UCSD-AML1 (cell line): Measurements from ENCODE around the gene SHISAL1.
"Not testable (repeated sequence)": the region's sequence is repeated elsewhere in the genome, so short reads cannot be mapped to it uniquely, and the experiment has no call there.

Experiments used
- DNase-seq: peaks from one replicate; lab custom pipeline; 2025; ENCODE audit not compliant: unreplicated experiment; lab: John Stamatoyannopoulos, UW

Gene SHISAL1

DNA sequence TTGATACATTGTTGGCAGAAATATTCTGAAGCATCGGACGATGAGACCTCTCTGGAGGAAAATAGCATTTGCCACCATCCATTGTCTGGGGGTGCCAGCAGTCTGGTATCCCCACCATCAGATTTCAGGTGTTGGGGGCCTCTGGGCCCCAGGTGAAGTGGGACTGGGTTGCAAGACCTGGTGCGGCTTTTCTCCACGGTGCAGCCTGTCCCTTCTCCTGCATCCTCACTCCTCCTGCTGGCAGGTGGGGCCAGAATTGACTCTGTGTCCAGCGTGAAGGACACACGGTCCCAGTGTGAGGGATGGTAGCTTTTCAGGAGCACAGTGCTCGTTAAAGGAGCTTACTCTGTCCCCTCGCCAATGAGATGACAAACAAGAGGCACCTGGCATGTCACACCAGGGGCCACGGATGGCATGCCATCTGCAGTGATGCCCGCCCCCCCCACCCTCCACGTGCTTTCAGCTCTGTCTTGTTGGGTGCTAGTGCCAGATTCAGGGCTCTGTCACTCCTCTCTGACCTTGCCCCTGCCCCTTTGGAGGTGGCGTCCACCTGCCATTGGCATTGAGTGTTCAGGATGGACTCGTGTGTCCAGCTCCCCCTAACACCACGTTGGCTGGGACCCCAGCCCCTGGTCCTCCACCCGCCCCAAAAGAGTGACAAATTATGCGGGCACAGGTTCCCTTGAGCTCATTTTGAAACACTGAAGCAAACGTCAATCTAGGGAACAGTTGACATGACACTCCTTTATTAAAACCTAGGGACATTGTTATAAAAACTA is 69.6 kb downstream of the SHISAL1 start:
- no peak for DNase-seq

DNA sequence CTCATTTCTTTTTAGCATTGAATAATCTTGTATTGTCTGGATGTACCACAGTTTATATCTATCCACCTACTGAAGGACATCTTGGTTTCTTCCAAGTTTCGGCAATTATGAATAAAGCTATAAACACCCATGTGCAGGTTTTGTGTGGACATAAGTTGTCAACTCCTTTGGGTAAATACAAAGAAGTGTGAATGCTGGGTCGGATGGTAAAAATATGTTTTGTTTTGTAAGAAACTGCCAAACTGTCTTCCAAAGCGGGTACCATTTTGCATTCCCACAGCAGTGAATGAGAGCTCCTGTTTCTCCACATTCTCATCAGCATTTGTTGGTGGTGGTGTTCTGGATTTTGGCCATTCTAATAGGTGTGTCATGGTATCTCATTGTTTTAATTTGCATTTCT is 71.6 kb downstream of the SHISAL1 start:
- not testable (repeated sequence) for DNase-seq

DNA sequence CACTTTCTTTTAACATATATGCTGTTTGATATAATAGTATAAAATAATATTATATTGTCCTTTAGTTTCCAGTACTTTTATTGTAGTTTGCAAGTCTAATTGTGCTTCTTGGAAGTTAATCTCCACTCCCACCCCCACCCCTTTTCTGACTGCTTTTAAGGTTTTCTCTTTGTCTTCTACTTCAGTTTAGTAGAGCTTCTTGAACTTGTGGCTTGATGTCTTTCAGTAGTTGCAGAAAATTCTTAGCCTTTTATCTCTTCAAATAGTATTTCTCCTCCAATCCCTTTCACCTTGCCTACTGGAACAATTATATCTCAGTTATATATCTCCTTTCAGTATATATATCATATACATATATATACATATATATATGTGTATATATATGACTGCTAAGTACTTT is 75.5 kb downstream of the SHISAL1 start:
- DNase-seq: no peak

DNA sequence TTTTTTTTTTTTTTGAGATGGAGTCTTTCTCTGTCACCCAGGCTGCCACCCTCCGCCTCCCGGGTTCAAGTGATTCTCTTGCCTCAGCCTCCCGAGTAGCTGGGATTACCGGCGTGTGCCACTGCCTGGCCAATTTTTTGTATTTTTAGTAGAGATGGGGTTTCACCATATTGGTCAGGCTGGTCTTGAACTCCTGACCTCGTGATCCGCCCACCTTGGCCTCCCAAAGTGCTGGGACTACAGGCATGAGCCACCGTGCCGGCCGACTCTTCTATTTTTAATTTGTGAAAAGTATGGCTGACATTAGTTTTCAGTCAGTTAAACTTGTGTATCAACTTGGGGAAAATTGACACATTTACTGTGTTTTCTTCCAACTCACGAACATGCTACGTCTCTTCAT is 78.4 kb downstream of the SHISAL1 start:
- not testable (repeated sequence) for DNase-seq

DNA sequence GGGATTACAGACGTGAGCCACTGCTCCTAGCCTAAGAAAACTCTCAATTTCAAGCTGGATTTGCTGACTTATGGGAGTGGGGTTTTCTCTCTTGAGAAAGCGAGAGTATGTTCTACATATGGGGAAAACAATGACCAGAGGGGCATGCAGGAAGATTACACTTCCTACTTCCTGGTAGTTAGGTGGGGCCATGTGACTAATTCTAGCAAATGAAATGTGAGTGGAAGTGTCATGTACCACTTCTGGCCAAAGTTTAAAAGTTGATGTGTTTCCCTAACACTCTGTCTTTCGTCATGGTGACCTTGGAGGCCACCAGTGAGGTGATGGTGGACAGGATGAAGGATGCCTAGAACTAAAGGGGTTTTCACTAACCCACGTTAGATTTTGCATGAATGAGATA is 81.5 kb downstream of the SHISAL1 start:
- DNase-seq: no peak

DNA sequence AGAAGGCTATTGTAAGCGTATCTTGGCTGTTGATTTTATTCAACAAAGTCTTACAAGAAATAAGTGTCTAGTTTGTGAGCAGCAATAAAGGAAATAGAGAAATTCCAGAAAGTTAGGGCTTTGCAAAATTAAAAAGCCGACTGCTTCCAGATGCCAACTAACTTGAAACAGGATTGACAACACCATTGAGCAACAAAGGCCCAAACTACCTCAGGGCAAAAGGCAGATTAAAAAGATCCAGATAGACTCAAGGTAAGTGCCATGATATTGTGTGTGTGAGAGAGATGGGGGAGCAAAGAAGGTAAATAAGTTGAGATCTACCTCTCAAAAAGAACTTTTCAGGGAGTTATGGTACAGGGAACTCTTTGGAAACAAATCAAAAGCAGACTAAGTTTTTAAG is 82.9 kb downstream of the SHISAL1 start:
- no peak for DNase-seq

DNA sequence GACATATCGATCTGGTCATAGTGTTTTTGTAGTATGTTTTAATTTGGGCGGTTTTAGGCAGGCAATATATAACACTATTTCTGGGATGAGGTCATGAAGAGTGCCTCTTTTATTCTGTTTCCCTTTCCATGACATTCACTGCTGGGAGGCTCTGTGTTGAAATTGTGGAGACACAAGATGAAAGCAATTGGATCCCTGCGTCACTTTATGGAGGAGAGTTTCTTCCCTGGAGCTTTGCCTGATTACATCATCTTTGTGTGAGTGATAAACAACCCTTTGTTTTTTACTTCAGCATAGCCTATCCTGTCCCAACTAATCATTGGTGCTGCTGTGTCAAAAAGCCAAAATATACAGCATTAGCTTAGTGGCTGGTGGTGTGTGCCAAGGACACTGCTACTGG is 83.4 kb downstream of the SHISAL1 start:
- DNase-seq: no peak

DNA sequence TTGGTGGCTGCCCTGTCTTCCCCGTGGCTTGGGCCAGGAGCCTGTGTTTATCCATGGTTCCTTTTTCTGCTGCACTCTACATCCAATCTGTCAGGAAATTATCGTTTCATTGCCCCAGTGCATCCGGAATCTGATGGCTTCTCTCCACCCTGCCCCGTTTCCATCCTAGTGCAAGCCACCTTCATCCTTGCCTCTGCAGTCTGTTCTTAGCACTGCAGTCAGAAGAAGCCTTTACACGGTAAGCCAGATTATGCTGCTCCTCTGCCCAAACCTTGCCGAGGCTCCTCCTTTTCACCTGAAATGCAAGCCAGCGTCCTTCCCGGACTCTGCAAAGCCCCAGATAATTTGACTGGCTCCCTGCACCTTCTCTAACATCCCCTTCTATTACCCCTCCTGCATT is 86.9 kb downstream of the SHISAL1 start:
- DNase-seq: no peak

DNA sequence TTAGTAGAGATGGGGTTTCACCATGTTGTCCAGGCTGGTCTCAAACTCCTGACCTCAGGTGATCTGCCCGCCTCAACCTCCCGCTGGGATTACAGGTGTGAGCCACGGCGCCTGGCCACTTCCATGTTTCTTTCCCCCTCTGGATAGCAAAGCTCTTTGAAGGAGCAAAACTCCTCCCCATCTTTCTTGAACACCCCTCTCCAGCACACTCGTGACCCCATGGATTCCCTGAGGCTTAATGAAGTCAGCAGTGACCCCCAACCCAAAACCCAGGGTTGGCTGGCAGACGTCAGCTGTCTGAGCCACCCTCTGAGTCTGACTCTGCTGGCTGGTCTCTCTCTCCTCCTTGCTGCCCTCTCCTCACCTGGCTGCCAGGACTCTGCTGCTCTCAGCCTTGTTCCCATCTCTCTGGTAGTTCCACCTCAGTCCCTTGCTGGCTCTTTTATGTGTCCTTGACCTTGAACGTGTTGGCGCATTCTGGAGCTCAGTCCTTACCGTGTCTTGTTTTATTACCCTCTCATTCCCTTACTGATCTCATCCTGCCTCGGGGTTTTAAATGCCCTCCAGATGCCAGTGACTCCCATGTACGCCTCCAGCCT is 87.6 kb downstream of the SHISAL1 start:
- DNase-seq: no peak

DNA sequence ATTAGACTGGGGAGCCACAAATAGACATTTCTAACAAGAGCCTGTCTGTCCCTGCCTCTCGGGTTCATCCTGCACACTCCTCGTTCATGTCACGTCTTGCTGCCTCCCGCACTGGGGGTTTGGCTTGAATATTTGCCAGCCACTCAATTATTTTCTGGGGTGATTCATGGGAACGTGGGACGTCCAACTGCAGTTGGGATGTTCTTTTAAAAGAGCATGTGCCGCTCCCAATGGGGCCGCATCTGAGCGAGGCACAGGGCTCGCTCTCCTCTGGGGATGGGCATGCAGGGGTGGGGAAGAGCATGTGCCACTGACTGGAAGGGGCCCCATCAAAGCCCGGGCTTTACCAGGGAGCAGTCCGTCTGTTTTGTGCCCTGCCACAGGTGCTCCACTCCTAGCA is 88.6 kb downstream of the SHISAL1 start:
- no peak for DNase-seq

DNA sequence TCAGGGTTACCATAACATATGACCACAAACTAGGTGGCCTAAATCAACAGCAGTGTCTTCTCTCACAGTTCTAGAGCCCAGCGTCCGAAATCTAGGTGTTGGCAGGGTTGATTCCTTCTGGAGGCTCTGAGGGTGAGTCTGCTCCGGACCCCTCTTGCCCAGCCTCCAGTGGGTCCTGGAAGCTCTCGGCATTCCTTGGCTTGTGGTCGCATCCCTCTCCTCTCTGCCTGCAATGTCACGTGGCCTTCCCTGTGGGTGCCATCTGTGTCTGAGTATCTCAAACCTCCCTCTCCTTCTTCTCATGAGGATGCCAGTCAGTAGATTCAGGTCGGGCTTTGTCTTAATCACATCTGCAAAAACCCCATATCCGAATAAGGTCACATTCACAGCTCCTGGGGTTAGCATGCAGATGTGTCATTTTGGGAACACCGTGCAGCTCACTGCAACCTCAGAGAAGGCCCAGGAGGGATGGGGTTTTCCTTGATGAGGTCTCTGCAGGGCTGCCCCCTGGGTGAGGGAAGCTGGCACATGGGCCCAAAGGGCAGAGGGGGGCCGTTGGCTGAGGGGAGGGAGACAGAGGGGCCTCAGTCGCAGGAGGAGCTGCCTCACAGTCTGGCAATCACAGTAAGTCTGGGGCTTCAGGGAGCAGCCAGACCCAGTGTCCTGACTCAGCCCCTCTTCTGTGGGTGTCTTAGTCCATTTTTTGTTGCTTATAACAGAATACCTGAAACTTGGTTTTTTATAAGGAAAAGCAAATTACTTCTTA is 90.9 kb downstream of the SHISAL1 start:
- no peak for DNase-seq

DNA sequence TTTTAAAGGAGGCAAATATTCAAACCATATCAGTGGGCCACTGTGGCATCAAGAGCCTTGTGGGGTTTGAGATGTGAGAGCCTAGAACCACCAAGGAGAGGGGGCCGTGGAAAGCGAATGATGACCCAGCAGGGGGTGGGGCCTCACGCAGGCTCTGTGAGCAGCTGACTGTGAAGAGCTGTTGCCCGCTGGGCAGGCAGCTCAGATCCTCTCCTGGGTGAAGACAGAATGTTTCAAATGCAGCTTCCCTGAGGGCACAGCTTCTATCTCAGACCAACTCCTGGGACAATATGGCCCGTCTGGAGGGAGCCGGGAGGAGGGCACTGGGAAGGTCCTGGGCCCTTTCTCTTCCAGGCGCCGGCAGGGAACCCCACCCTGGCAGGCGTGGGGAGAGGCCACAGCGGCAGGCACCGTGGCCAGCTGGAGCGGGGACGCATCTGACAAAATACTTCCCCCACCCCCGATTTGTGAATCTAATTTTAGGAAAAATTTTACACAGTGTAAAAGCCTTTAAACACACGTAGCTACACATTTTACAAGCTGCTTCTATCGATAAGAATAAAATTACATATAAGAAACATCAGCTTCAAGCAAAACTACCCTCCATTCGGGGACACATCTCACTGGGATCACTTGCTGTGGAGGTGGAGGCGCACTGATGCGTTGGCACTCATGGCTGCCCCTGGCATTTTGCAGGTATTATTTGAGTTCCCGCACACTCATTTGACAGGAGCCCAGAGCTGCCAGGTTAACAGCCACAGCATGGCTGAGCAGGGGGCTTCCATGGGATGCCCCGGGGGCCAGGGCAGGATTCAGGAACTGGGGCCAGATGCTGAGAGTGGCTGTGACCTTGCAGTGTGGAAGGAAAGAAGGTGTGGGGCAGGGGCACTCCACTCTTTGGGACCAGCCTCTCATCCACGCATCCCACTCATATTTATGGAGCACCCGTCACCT is 91.7 kb downstream of the SHISAL1 start:
- no peak for DNase-seq

DNA sequence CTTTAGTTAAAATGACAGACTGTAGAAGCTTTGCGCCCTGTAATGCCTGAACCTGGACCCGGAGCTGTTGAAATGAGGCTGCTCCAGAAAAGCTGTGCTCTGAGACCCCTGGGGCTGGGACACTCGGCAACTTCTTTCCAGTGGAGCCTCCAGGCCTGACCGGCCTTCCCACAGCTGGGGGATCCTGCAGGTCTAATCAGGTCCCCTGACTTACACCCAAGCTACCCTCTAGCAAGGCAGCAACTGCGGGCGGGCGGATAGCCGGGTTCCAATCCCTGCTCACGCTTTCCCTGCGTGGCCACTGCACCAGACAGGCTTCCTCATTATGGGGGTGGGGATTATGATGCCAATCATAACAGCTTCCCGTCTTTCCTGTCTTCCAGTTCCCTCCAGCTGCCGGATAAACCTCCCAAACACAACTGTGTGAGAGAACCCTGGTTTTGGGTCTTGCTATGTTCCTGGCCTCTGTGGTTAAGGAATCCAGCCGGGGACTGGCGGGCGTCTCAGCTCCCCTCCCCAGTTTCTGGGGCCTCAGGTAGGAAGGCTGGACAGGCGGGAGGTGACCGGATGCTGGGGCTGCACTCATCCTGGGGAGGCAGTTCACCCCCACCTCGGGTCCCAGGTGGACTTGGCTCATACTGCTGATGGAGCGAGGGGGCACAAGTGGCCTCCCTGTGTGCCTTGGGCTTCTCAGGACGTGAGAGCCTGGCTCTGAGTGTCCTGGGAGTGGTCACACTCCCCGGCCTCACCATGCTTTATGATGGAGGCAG is 93.5 kb downstream of the SHISAL1 start:
- no peak for DNase-seq

DNA sequence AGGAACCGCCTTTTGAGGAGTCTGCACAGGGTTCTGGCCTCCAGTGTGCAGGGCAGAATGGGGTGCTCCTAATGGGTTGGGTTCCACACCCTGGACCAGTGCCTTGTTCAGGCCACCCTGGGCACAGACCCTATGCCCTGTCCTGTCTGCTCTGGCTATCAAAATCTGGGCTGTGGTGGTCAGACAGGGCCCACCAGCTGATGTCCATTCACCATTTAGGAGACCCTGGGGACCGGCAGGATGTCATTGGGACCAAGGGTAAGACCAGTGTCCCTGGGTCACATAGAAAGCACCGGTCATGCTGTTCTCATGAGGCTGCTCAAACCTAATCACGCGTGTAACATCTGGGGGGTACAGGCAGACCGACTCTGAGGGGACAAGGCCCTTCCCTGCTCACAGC is 94.7 kb downstream of the SHISAL1 start:
- DNase-seq: no peak

DNA sequence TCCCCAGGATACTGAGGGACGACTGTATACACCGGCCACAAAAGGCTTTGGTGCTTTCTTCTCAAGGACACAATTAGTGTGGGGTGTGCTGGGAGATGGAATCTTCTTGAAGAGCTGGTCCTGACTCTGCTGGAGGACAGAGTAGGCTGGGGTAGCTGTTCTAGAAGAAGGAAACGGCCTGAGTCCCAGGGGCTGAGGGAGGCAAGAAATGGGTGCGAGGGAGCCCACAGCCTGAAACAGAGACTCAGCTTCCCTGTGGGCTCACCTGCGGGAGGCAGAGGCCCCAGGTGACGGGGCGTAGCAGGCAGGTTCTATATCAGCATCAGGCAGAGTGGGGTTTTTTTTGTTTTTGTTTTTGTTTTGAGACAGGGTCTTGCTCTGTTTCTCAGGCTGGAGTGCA is 95.4 kb downstream of the SHISAL1 start:
- no peak for DNase-seq

DNA sequence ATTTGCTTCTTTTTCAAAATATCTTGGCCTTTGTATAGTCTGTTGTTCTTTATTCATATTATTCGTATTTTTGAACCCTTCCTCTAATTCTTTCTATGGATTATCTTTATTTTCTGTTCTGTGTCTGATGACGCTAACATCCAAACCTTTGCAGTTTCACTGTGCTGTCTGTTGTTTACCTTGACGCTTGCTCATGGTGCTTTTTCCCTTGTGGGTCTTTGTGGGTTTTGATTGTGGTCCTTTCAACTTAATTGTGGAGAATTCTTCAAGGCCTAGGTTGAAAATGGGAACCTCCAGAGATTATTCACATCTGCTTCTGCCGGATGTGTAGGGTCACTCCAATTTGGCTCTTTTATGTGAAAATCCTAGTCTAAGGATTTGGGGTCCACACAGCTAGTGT is 97.5 kb downstream of the SHISAL1 start:
- no peak for DNase-seq

DNA sequence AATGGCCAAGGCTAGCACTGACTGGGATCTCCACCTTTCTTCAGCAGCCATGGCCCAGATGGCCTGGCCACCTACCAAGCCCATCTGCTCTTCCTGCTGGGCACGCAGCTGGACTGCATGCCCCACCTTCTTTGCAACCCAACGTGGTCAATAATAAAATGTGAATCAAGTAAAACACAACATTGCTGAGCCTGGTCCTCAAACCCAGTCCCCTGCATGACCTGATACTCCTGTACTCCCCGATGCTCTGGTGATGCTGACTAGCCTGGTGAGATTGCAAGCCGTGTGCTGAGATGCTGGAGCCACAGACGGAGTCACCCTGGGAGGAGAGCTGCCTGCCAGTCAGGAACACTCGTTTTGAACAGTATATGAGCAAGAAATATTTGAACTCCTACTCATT is 98.0 kb downstream of the SHISAL1 start:
- DNase-seq: no peak

DNA sequence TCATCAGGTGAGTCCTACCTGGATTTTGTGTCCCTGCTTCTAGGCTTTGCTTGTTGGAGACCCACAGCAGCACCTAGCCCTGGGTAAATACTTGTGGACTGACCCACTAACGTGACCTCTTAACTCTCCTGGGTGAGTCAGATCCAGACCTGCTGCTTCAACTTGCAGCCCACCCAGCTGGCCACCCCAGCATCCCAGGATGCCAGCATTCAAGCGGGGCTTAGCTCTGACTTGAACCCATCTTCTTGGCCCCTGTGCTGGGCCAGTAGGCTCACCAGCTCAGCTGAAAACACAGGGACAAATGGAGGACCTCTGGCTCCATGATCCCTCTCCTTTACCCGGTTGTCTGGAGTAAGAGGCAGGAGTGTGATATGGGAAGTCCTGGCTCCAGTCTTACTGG is 98.6 kb downstream of the SHISAL1 start:
- no peak for DNase-seq

DNA sequence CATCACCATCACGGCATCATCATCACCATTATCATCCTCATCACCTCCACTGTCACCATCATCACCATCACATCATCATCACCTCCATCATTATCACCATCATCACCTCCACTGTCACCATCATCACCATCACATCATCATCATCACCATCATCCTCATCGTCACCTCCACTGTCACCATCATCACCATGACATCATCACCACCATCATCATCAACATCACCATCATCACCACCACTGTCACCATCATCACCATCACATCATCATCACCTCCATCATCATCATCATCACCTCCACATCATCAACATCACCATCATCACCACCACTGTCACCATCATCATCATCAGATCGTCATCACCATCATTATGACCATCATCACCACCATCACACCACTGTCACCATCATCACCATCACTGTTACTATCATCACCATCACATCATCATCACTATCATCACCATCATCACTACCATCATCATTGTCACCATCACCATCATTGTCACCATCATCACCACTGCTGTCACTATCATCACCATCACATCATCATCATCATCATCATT is 99.2 kb downstream of the SHISAL1 start:
- no peak for DNase-seq

DNA sequence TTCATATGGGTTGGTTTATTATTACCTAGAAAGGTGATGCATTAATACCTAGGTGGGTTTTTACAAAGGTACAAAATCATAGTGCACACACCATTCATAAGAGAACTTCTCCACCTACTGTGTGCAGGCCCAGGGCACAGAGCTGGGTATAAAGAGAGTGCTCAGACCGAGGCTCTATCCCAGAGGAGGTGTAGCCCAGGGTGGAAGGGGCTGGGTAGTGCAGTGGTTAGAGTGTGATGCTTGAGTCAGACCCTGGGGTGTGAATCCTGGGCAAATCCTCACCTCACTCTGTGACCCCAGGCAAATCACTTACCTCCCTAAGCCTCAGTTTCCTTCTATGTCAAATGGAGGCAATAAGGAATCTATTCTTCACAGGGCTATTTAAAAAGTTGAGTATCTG is 99.8 kb downstream of the SHISAL1 start:
- no peak for DNase-seq
